HepG2 (cell line): ENCODE results near the gene STK32C. TPM values are rescaled to one million over a fixed set of nuclear protein-coding genes. Genes with fewer than 3 reads are reported as not detected.

ENCODE experiments used
- AGO1 ChIP-seq: fragments of 200-400 bp; formaldehyde crosslinking; IDR thresholded peaks from 2 replicates; pipeline ENCODE4 v1.6.1; 2017; ENCODE audit warnings: mild to moderate bottlenecking, low read depth, low read length, moderate library complexity; ENCODE audit not compliant: poor library complexity, severe bottlenecking
- ATF7-NPFF ChIP-seq: sonication (generic); formaldehyde crosslinking; IDR thresholded peaks from 2 replicates; pipeline ENCODE4 v1.8.1; 2023; ENCODE audit warnings: mild to moderate bottlenecking, low read depth, missing genetic modification reagents, moderate library complexity
- BCLAF1 ChIP-seq: fragments of 450-650 bp; IDR thresholded peaks from 2 replicates; pipeline ENCODE4 v1.6.1; 2017; ENCODE audit warnings: mild to moderate bottlenecking
- BORCS8-MEF2B ChIP-seq: sonication (generic); formaldehyde crosslinking; IDR thresholded peaks from 2 replicates; pipeline ENCODE4 v1.8.0; 2022; ENCODE audit warnings: mild to moderate bottlenecking, missing genetic modification reagents
- CREB1 ChIP-seq, 2 experiments: fragments of 450-650 bp in 1 of 2; IDR thresholded peaks; 2 replicates each; pipeline ENCODE4 v1.6.1; 2016 to 2017; ENCODE audit warnings: control low read depth in 1 of 2, mild to moderate bottlenecking in 1 of 2, missing compliant biosample characterization in 1 of 2, missing genetic modification characterization in 1 of 2
- DRAP1 ChIP-seq: IDR thresholded peaks from 2 replicates; pipeline ENCODE4 v1.6.1; 2016; ENCODE audit warnings: missing genetic modification reagents, missing compliant biosample characterization
- EEA1 ChIP-seq: sonication (generic); formaldehyde crosslinking; IDR thresholded peaks from 2 replicates; pipeline ENCODE4 v1.5.1; 2020; ENCODE audit warnings: mild to moderate bottlenecking, missing genetic modification reagents, borderline replicate concordance
- FOXJ3 ChIP-seq: sonication (generic); formaldehyde crosslinking; IDR thresholded peaks from 2 replicates; pipeline ENCODE4 v1.4.0; 2020; ENCODE audit warnings: missing genetic modification reagents, mild to moderate bottlenecking, borderline replicate concordance
- GABPB1 ChIP-seq: IDR thresholded peaks from 2 replicates; pipeline ENCODE4 v1.6.1; 2016; ENCODE audit warnings: mild to moderate bottlenecking, missing genetic modification reagents, moderate library complexity, missing compliant biosample characterization
- IKZF1 ChIP-seq: fragments of 450-650 bp; IDR thresholded peaks from 2 replicates; pipeline ENCODE4 v1.7.1; 2016
- KDM2A ChIP-seq: sonication (generic); formaldehyde crosslinking; IDR thresholded peaks from 2 replicates; pipeline ENCODE4 v1.4.0; 2020; ENCODE audit warnings: low read depth, missing genetic modification reagents, borderline replicate concordance
- RAD21 ChIP-seq: fragments of 450-650 bp; formaldehyde crosslinking; IDR thresholded peaks from 2 replicates; pipeline ENCODE4 v1.5.0; 2020; ENCODE audit warnings: mild to moderate bottlenecking
- REST ChIP-seq, 2 experiments: IDR thresholded peaks; 2 replicates each; pipeline ENCODE4 v1.6.1; 2011 to 2012; ENCODE audit warnings: low read length in 2 of 2, borderline replicate concordance in 1 of 2, low read depth in 1 of 2, mild to moderate bottlenecking in 1 of 2, moderate library complexity in 1 of 2
- RFXANK ChIP-seq: IDR thresholded peaks from 2 replicates; pipeline ENCODE4 v1.6.1; 2016
- SALL1 ChIP-seq: sonication (generic); formaldehyde crosslinking; IDR thresholded peaks from 2 replicates; pipeline ENCODE4 v1.8.0; 2022; ENCODE audit warnings: mild to moderate bottlenecking, missing genetic modification reagents
- SMC3 ChIP-seq: IDR thresholded peaks from 2 replicates; pipeline ENCODE4 v1.6.1; 2011; ENCODE audit warnings: low read length, improper control_type of control experiment
- SYNCRIP ChIP-seq: fragments of 200-400 bp; formaldehyde crosslinking; IDR thresholded peaks from 2 replicates; pipeline ENCODE4 v1.6.1; 2018; ENCODE audit warnings: mild to moderate bottlenecking, low read depth, low read length; ENCODE audit not compliant: insufficient read depth
- TRIM22 ChIP-seq: fragments of 450-650 bp; IDR thresholded peaks from 2 replicates; pipeline ENCODE4 v1.6.1; 2017
- ZFP37 ChIP-seq: sonication (generic); formaldehyde crosslinking; IDR thresholded peaks from 2 replicates; pipeline ENCODE4 v1.4.0; 2020; ENCODE audit warnings: missing genetic modification reagents, borderline replicate concordance
- ZNF512 ChIP-seq: sonication (generic); formaldehyde crosslinking; IDR thresholded peaks from 2 replicates; pipeline ENCODE4 v1.4.0; 2020; ENCODE audit warnings: mild to moderate bottlenecking, missing genetic modification reagents
- polyA plus RNA-seq, 8 experiments: library from polyadenylated mRNA; depleted of rRNA in 3 of 8; stranded (reverse) in 7 of 8; unstranded in 1 of 8; fragments of >200 nt; fragmentation: Illumina TruSeq in 4 of 8; extraction: Trizol in 4 of 8; gene quantifications; 2 replicates each; pipeline versions ENCODE4 v1.2.1 to v1.2.3, GENCODE V29; 2011 to 2016; ENCODE audit warnings: low read depth in 4 of 8, missing spikeins in 1 of 8, mixed read lengths in 1 of 8; ENCODE audit not compliant: insufficient read depth in 1 of 8
- total RNA-seq, 5 experiments: library from RNA; depleted of rRNA; stranded (reverse); fragments of >200 nt; fragmentation: Illumina TruSeq; extraction: Trizol; gene quantifications; 2 replicates each; pipeline ENCODE4 v1.2.3, GENCODE V29; 2016; ENCODE audit warnings: low read depth in 1 of 5

Gene STK32C
- total and polyA plus RNA-seq, 2 of the 13 experiments (the other 11 are each of a cell fraction or from before 2014, with no cell fraction given), result 10.9 to 19.4 TPM

- no peak for TF ChIP-seq ZFP37
- TF ChIP-seq IKZF1, result no peak
- no peak for TF ChIP-seq EEA1 (CRISPR knock-in tag)
- no peak for TF ChIP-seq ZNF512 (CRISPR knock-in tag)
- peak; percentile 14; the same call in 1 of the 2 replicates for TF ChIP-seq GABPB1 (CRISPR knock-in tag)
- no peak for TF ChIP-seq REST (IDR thresholded peaks at IDR 0.05; ENCODE audit: borderline replicate concordance in 1 of 2, low read depth in 1 of 2, low read length in 2 of 2)
- no peak for TF ChIP-seq BORCS8-MEF2B (CRISPR knock-in tag)
- TF ChIP-seq CREB1 (IDR thresholded peaks at IDR 0.05), result no peak
- TF ChIP-seq CREB1 (CRISPR knock-in tag; IDR thresholded peaks at IDR 0.05), result no peak
- no peak for TF ChIP-seq SALL1
- TF ChIP-seq KDM2A (CRISPR knock-in tag), result peak; percentile 29; the same call in 1 of the 2 replicates
- no peak for TF ChIP-seq RFXANK (CRISPR knock-in tag)
- TF ChIP-seq AGO1, result no peak
- no peak for TF ChIP-seq TRIM22
- peak; percentile 62 for TF ChIP-seq RAD21 (CRISPR knock-in tag)
- TF ChIP-seq FOXJ3, result no peak
- TF ChIP-seq SYNCRIP, result no peak
- no peak for TF ChIP-seq ATF7-NPFF
- no peak for TF ChIP-seq BCLAF1
- no peak for TF ChIP-seq DRAP1 (CRISPR knock-in tag)
- TF ChIP-seq SMC3, result peak; percentile 17; the same call in 1 of the 2 replicates
Measured at GRCh38 chr10:132204781-132205473, 102.8 kb downstream of the STK32C start (continued).
